Renal pelvis (tissue), 4 donors: ENCODE measurements around the gene RBCK1. TPM values are rescaled to one million over a fixed set of nuclear protein-coding genes. Genes with fewer than 3 reads are reported as not detected.
"Not testable (repeated sequence)": the region's sequence is repeated elsewhere in the genome, so short reads cannot be mapped to it uniquely, and the experiment has no call there.

Source experiments
- DNase-seq: peaks from one replicate; pipeline ENCODE4 v3.0.0-alpha.2; 2013
- polyA plus RNA-seq, 3 donors: library from polyadenylated mRNA; unstranded; fragments of 120-200 nt; gene quantifications; one replicate each; pipeline ENCODE4 v1.2.1, GENCODE V29; 2013; ENCODE audit not compliant: insufficient read length in 3 of 3

Gene RBCK1
- polyA plus RNA-seq, 3 donors: 82.5 to 105 (median 93.2) TPM

GRCh38 chr20:370977-371754 is 36.9 kb upstream of the RBCK1 start:
- DNase-seq: no peak

GRCh38 chr20:371755-372542 is 36.1 kb upstream of the RBCK1 start:
- no peak for DNase-seq

GRCh38 chr20:372543-373082 is 35.5 kb upstream of the RBCK1 start:
- not testable (repeated sequence) for DNase-seq

GRCh38 chr20:373171-373890 is 34.8 kb upstream of the RBCK1 start:
- DNase-seq: no peak

- no peak for DNase-seq
Measured at GRCh38 chr20:375265-375889, 32.7 kb upstream of the RBCK1 start.

- no peak for DNase-seq
Measured at GRCh38 chr20:376089-376488, 32.0 kb upstream of the RBCK1 start.

- DNase-seq: no peak
Measured at GRCh38 chr20:376750-377149, 31.3 kb upstream of the RBCK1 start.

- DNase-seq: not testable (repeated sequence)
Measured at GRCh38 chr20:377578-377977, 30.5 kb upstream of the RBCK1 start.

- no peak for DNase-seq
Measured at GRCh38 chr20:378961-379336, 29.1 kb upstream of the RBCK1 start.

GRCh38 chr20:380763-381580 is 27.1 kb upstream of the RBCK1 start:
- DNase-seq: no peak

GRCh38 chr20:381581-382290 is 26.4 kb upstream of the RBCK1 start:
- DNase-seq: no peak

GRCh38 chr20:382291-383115 is 25.6 kb upstream of the RBCK1 start:
- DNase-seq: no peak

GRCh38 chr20:383889-384288 is 24.2 kb upstream of the RBCK1 start:
- no peak for DNase-seq

GRCh38 chr20:384723-385122 is 23.4 kb upstream of the RBCK1 start:
- DNase-seq: no peak

GRCh38 chr20:385448-385847 is 22.7 kb upstream of the RBCK1 start:
- DNase-seq: no peak

- not testable (repeated sequence) for DNase-seq
Measured at GRCh38 chr20:386634-387033, 21.5 kb upstream of the RBCK1 start.

GRCh38 chr20:387520-387919 is 20.6 kb upstream of the RBCK1 start:
- no peak for DNase-seq

GRCh38 chr20:388034-388994 is 19.8 kb upstream of the RBCK1 start:
- DNase-seq: no peak
